GM12801 (cell line): ENCODE data around the gene EEF2.

Experiments used
- TF ChIP-seq, protein P1 (sequence below): IDR thresholded peaks from one replicate; pipeline ENCODE4 v1.5.1; 2011; ENCODE audit warnings: control low read depth; ENCODE audit not compliant: insufficient read length; ENCODE audit errors: extremely low read depth

Gene EEF2

DNA sequence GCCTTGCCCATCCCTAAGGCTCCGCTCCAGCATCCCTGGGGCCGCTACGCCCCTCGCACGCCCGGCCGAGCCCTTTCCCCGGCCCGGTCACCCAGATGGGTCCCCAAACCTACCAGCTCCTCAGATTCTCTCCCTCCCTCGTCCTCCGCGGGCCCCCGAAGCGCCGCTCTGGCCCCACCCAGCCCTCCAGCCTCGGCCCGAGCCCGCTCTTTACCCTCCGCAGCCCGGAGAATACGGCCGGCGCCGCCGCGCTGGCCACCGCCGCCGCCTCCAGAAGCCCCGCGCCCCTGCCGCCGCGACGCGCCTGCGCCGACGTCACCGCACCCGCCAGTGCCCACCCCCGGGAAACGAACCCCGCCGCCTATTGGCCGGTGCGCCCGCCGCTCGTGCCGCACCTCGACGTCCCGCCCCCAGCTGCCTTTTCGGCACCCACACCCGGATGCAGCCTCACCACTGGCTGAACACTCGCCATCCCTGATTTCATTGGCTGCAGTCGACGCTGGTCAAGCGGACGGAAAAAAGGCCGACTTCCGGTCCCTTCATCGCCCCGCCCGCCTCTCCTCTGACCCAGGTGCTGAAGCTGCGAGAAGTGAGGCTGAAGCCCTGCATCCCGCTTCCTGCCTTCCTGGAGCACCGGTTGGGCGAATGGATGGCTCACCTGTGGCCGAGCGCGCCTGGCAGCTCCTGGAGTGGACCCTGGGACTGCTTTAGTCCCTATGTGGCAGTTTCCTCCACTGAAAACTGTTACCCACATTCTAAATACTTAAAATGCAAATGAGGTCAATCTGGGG is 14.3 kb downstream of the EEF2 start, which contains the start of gene DAPK3:
TSS of gene DAPK3 (minus strand) at position 292 of the 791 bp plus-strand sequence. CDS start 1,364 bp downstream, outside the sequence.
- TF ChIP-seq, protein P1, sequence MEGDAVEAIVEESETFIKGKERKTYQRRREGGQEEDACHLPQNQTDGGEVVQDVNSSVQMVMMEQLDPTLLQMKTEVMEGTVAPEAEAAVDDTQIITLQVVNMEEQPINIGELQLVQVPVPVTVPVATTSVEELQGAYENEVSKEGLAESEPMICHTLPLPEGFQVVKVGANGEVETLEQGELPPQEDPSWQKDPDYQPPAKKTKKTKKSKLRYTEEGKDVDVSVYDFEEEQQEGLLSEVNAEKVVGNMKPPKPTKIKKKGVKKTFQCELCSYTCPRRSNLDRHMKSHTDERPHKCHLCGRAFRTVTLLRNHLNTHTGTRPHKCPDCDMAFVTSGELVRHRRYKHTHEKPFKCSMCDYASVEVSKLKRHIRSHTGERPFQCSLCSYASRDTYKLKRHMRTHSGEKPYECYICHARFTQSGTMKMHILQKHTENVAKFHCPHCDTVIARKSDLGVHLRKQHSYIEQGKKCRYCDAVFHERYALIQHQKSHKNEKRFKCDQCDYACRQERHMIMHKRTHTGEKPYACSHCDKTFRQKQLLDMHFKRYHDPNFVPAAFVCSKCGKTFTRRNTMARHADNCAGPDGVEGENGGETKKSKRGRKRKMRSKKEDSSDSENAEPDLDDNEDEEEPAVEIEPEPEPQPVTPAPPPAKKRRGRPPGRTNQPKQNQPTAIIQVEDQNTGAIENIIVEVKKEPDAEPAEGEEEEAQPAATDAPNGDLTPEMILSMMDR: no peak

DNA sequence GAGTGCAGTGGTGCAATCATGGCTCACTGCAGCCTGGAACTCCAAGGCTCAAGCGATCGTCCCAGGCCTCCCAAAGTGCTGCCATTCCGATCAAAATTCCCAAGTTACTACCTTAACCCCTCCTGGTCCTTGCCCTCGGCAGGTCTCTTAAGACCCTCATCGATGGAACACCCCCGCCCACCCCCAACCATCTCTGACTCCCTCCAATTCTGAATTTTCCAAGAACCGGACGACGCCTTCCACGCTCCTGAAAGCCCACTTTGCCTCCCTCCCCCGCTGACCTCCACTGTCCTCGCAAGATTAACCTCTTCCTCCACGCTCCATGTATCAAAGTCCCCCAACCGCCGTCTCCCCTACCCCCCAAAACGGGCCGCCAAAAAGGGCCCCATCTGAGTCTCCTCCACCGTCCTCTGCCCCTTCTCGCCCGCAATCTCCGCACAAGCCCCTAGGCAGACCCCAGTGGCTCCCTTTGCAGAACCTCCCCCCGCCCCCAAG is 14.9 kb downstream of the EEF2 start:
- TF ChIP-seq, protein P1: no peak

DNA sequence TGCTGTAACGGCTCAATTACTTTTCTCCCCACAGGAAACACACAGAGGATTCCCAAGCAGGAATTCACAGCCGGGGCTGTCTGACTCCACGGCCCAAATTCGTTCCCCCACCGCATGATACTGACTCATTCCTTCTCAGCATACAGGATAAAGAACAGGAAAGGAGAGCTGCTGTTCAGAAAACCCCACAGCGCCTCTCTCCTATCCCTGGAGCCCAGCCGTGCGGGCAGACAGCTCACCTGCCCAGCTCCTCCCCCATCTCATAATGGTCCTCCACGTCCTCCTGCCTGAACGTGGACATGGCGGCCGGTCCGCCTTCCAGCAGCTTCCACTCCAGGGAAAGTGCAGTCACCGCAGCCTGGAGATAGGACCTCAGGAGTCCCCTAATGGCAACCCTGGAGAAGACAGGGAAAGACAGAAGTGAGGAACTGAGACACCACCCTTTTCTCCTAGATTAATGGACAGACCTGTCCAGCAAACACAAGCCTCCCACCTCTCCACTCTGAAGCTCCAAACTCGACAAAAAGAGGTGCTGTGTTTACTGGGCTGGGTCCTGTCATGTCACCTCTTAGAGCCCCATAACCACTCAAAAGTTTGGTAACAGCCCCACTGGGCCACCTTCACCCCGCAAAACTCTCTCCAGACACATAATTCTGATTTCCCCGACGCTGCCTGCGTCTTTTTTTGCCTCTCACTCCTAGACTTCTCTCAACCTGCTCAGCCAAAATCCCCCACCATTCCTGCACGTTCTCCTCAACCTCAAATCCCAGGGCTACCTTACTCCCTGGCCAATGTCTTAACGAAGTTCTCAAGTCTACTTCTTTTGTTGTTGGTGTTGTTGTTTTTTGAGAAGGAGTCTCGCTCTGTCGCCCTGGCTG is 15.6 kb downstream of the EEF2 start:
- TF ChIP-seq, protein P1: no peak

DNA sequence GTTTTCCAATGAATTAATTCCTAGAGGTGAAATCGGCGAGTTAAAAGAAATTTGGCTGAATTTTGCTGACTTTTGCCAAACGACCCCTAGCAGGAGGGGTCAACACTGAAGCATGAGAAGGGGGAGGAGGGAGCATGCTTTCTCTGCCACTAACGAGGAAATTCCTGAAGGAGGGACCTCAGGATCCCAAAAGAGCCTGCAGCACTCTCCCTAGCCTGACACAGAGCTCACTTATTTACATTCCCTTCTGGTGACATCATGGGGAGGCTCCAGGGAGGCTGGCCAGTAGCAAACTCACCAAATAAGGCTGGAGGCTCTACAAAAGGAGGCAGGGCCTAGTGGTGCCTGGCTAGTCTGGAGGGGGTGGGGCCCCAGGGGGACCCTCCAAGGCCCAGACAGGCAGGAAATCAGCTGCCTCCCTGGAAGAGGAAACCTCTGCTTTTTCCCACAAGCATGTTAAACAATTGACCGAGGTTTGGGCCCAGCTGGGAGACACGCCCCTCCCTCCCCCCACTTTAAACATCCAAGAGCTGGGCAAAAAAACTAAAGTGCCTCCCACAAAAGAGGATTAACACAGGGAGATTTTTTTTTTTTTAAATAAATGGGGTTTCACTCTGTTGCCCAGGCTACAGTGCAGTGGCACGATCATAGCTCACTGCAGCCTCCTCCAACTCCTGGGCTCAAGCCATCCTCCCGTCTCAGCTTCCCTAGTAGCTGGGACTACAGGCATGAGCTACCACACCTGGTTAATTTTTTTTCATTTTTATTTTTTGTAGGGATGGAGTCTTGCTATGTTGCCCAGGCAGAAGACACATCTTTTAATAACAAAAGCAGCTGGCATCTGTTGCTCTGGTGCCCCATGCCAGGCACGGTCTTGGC is 16.5 kb downstream of the EEF2 start:
- TF ChIP-seq, protein P1: no peak

DNA sequence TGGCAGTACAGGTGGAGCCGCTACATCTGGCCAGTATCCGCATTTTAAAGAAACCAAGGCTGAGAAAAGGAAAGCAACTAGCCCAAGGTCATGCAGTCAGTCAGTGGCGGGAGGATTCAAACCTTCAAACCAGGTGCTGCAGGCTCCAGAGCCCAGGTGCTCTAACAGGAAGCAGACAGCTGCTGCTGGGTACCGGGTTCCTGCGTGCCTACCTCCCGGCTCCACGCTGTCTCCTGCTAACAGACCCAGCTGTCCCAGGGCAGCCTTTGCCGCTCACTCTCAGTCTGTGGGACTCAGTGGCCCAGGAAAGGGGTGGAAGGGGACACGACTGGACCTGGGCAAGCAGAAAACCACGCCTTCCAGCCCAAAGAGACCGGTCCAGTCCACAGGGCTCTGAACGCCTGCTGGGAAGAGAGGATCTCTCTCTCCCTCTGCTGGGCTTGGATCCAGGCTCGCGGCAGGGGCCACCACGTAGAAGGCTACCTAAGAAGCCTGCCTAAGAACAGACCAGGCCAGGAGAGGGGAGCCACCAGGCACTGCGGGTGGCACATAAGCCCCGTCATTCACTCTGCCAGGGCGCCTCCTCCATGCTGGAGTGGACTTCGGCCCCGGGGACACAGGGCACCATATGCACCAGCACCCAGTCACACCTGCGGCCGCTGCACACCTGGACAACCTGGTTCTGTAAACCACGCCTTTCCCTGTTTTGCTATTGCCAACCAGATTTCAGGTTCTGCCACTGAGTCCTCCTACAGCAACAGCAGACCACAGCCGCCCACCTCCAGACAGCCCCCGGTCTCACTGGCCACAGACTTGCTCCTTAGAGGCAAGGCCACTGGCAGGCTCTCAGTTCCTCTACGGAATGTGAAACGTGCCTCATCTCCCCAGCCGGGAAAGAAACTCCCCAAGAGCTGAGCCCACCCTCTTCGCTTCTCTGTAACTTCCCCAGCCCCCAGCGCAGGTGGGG is 18.9 kb downstream of the EEF2 start:
- TF ChIP-seq, protein P1: no peak
